ENCODE results near the gene KIF26A.
"Not testable (repeated sequence)": the region's sequence is repeated elsewhere in the genome, so short reads cannot be mapped to it uniquely, and the experiment has no call there.

The KIF26A gene

DNA sequence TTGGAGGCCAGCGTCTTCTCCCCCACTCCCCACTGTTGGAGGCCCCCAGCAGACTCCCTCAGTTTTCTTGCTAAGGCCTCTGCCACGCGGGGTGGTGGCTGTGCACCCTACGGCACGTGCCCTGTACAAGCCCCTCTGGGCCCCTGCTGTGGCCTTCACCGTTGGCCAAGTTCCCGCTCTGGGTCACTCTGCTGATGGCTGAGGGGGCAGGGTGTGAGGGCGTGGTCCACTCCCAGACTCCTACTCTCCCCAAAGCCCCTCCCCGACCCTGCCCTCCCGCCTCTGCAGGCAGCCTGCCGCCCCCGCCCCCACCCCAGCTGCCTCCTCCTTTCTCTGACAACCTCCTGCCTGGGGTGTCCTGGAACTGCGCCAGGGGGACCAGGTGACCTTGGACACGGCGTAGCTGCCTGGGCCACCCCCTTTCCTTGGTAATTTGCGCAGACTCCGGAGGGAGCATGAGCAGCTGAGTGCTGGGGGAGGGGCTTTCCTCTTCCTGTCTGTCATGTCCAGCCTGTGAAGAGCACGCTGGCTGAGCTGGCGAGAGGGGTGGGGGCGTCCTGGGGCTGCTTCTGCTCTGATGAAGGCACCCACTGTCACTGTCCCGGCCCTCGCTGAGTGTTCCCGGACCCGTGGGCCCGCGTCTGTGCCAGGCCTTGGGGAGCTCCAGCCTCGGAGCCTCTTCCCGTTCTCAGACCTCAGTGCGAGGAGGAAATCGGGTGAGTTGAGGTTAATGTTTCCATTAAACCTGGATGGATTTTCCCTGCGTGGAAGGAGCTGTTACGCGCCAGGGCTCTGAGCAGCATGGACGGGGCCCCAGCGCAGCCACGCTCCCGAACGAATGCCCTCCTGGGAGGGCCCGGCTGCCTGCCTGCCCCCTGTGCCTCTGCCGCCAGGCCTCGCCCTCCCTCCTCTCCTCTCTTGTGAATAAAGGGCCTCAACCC lies 85.0 kb downstream of the KIF26A start:
- no peak for DNase-seq (ENCODE audit: low read depth)

DNA sequence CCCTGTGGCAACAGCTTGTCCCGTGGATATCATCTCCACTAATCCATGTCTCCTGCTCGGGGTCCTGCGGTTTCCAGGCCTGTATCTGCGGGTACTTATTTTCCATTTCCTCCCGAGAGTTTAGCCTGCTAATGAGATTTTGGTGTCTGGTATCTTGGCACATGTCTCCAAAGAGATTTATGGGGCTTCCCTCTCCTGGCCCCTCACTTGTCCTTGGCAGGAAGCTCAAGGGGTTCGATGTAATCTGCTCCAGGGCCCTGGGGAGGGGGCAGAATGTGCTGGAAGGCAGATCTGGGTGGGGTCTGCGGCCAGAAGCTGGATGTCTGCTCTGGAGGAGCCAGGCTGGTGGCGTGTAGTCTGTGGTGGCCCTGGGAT lies 85.7 kb downstream of the KIF26A start:
- DNase-seq (ENCODE audit: low read depth): no peak

GRCh38 chr14:104224506-104225277 lies 86.3 kb downstream of the KIF26A start:
- peak; percentile 13 for DNase-seq (ENCODE audit: low read depth)

- DNase-seq (ENCODE audit: low read depth): not testable (repeated sequence)
Measured at GRCh38 chr14:104225278-104226190, 87.1 kb downstream of the KIF26A start.

DNA sequence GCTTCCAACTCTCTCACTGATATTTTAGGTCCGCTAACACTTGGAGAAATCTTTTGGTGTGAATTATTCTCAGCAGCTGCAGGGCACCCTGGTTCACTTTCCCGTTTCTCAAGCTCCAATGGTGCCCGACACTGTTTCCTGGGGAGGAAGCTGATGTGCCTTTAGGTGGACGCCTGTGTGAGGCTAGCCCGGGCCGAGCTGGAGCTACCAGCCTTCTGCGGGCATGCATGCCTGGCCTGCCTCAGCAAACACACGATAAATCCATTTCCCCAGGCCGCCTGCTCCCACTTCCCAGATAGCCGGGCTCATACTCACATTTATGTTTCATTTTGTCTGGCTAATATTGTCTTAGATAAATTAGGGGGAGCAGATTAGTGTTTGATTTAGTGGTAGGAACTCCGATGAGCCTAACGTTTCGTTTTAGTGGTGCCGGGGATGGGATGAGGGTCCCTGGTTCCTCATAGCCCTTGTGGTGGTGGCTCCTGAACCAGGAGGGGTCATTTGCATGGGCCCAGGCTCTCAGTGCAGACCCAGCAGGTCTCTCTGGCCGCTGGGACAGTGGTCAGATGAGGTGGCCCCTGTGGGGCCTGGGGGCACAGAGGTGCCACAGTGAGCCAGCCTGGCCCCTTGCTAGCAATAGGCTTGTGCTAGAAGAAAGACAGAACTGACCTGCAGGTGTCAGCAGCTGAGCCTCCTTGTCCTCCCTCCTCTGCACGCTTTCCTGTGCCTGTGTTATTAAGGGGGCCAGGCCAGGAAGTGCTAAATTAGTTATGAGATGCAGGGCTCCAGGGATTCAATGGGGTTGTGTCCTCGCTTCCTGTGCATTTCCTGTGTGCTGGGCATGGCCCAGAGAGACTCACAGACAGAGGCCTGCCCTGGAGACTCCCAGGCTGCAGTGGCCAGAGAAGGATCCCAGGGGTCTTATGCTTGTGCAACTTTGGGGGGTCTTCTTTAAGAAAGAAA lies 88.3 kb downstream of the KIF26A start:
- no peak for DNase-seq (ENCODE audit: low read depth)

- DNase-seq (ENCODE audit: low read depth): no peak
Measured at GRCh38 chr14:104227806-104228205, 89.4 kb downstream of the KIF26A start.

DNA sequence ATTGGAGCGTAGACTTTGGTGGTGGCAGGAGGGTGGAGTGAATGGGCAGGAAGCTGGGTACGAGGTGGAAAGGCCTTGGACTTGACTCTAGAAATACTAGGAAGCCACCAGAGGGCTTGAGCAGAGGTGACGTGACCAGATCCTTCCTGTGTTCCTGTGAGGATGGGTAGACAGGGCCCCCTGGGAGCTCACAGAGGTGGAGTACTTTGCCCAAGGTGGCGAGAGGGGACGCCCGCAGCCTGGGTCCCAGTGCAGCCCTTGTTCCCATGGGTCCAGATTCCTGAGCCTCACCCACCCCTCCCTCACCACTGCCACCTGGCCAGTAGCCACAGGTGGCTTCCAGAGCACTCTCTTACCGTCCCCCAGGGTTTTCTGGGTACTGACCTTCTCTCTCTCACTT lies 89.8 kb downstream of the KIF26A start:
- DNase-seq (ENCODE audit: low read depth): no peak

GRCh38 chr14:104228716-104229533 lies 90.5 kb downstream of the KIF26A start:
- no peak for DNase-seq (ENCODE audit: low read depth)

DNA sequence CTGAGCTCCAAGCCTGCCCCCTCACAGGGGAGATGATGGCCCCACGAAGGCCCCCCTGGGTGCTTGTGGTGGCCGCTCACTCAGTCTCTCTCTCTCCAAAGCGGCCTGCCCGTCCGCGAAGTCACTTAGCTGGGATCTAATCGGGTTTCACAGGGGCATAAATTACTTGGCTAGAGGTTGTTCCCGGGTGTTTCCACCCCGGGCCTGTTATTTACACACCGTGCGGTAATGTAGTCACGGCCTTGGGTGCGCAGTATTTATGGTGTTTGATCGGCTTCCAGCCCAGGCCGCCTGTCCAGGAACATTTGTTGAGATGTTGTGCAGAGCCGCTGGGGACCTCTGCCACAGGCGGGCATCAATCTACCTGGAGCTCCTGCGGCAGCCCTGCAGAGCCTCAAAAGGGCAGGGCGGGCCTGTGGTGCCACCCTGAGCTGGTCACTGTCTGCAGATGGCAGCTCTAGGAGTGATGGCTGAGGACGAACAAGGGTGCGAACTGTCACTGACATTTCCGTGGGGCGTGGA lies 91.2 kb downstream of the KIF26A start:
- DNase-seq (ENCODE audit: low read depth): no peak

DNA sequence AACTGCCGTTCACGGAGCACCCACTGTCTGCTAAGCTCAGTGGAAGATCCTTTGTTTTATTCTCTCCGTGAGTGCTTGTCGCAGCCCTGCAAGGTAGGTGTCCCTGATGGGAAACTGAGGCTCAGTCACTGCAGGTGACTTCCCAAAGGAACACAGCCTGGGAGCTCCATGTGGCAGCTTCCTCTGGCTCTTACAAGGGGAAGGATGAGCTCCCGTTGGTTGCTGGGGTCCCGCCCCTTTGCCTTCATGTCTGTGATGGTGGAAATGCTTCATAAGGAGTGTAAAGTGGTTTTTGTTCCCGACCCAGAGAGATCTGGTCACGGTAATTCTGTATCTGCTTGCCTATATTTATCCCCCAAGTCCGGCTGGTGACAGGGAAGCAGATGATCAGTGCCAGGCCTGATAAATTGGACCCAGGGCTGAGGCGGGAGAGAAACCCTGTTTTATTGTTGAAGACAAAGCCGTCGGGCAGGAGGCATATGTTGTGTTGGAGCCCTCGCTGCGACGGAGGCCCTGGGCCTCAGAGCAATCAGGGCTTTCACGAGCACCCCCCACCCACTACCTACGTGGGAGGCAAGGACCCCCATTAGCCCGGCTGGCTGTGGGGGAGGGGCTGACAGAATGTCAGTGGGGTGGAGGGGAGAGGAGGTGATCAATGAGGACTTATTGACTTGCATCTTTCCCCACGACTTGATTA lies 91.9 kb downstream of the KIF26A start:
- DNase-seq (ENCODE audit: low read depth): no peak

All from stimulated activated CD8-positive, alpha-beta memory T cell treated with anti-CD3 and anti-CD28 coated beads, Interleukin-15, amount 100 ng/mL, for 1 hour (primary cell).